K562 (cell line): ENCODE measurements around the gene SKP2. TPM values are rescaled to one million over a fixed set of nuclear protein-coding genes. Genes with fewer than 3 reads are reported as not detected.

Experiments
- ATAC-seq: fragments of 200-7000 bp; cut with Tn5 transposase; 3 replicates; pipeline ENCODE4 v1.9.1; 2020; ENCODE audit warnings: moderate library complexity
- BruUV-seq: library from RNA; stranded (reverse); fragments of 400-500 nt; replicated peaks from 2 replicates; lab custom pipeline; 2021; lab: Mats Ljungman, UMichigan
- CTCF ChIA-PET: fragments of 300-600 bp; formaldehyde crosslinking; extraction: SDS; loops from one replicate; lab custom pipeline; 2021; ENCODE audit warnings: low intra/inter-chr PET ratio; lab: Yijun Ruan, JAX
- POLR2A ChIA-PET: fragments of 300-600, 350-650 bp; sonication (Branson Sonifier 250); formaldehyde crosslinking; extraction: SDS; loops from one replicate; lab custom pipeline; 2021; ENCODE audit warnings: antibody characterized with exemption, inconsistent platforms; lab: Yijun Ruan, JAX
- DNase-seq, 4 experiments: peaks; one replicate each; pipeline versions ENCODE4 v3.0.0 to v3.0.0-alpha.2; 2011 to 2018; ENCODE audit warnings: low spot score in 3 of 4, mixed read lengths in 3 of 4; ENCODE audit errors: extremely low read depth in 1 of 4
- FAIRE-seq: peaks from 2 replicates; lab custom pipeline; 2011; peaks lifted over from hg19 to GRCh38; lab: Jason Lieb, UNC
- H2AFZ ChIP-seq: 2 replicates; pipeline ENCODE4 v1.6.0; 2011; ENCODE audit warnings: low read depth, low read length, control low read depth, inconsistent platforms
- H3K27ac ChIP-seq: fragments of 200-600 bp; 3 replicates; pipeline ENCODE4 v1.8.0; 2011; ENCODE audit warnings: low read depth, mild to moderate bottlenecking, control low read depth, inconsistent platforms, low read length, moderate library complexity, mixed read lengths; ENCODE audit errors: extremely low read depth
- H3K27me3 ChIP-seq, 2 experiments: fragments of 300-600 bp in 1 of 2; 2 replicates in 1 of 2; 3 replicates in 1 of 2; pipeline versions ENCODE4 v1.6.0 to v1.8.0; 2011; ENCODE audit warnings: inconsistent platforms in 2 of 2, low read length in 2 of 2, mild to moderate bottlenecking in 1 of 2, mixed read lengths in 1 of 2, moderate library complexity in 1 of 2; ENCODE audit not compliant: control insufficient read depth in 2 of 2, insufficient read depth in 2 of 2
- H3K36me3 ChIP-seq: fragments of 300-600 bp; 3 replicates; pipeline ENCODE4 v1.8.0; 2011; ENCODE audit warnings: mild to moderate bottlenecking, low read length, inconsistent platforms; ENCODE audit not compliant: control insufficient read depth, insufficient read depth
- H3K4me1 ChIP-seq, 2 experiments: fragments of 200-600 bp in 1 of 2; replicated peaks in 1 of 2; 2 replicates in 1 of 2; 3 replicates in 1 of 2; pipeline versions ENCODE4 v1.5.1 to v1.8.0; 2011; ENCODE audit warnings: inconsistent platforms in 2 of 2, low read length in 2 of 2, mild to moderate bottlenecking in 1 of 2, mixed read lengths in 1 of 2, moderate library complexity in 1 of 2; ENCODE audit not compliant: control insufficient read depth in 2 of 2, insufficient read depth in 2 of 2
- H3K4me2 ChIP-seq: 2 replicates; pipeline ENCODE4 v1.6.1; 2011; ENCODE audit warnings: low read length, control low read depth, inconsistent platforms, mixed read lengths; ENCODE audit not compliant: insufficient read depth
- H3K4me3 ChIP-seq: fragments of 200-600 bp; sonication (generic), shearing (Covaris generic); 2 replicates; pipeline ENCODE4 v1.5.1; 2016; ENCODE audit warnings: control low read depth, inconsistent platforms
- H3K79me2 ChIP-seq: fragments of 200-600 bp; 3 replicates; pipeline ENCODE4 v1.8.0; 2011; ENCODE audit warnings: low read length, inconsistent platforms; ENCODE audit not compliant: control insufficient read depth, insufficient read depth
- H3K9ac ChIP-seq, 2 experiments: 2 replicates each; pipeline versions ENCODE4 v1.6.0 to v1.6.1; 2011; ENCODE audit warnings: low read depth in 2 of 2, low read length in 2 of 2, control low read depth in 1 of 2, inconsistent platforms in 1 of 2, mild to moderate bottlenecking in 1 of 2, mixed read lengths in 1 of 2; ENCODE audit not compliant: insufficient read depth in 1 of 2
- H3K9me1 ChIP-seq: one replicate; pipeline ENCODE4 v1.6.0; 2011; ENCODE audit warnings: inconsistent platforms, mild to moderate bottlenecking, low read length, moderate library complexity; ENCODE audit not compliant: control insufficient read depth, insufficient read depth
- H3K9me3 ChIP-seq: replicated peaks from 2 replicates; pipeline ENCODE4 v1.5.1; 2011; ENCODE audit warnings: low read depth, low read length, inconsistent platforms; ENCODE audit not compliant: control insufficient read depth, insufficient read depth
- H4K20me1 ChIP-seq: replicated peaks from 2 replicates; pipeline ENCODE4 v1.6.1; 2011; ENCODE audit warnings: low read length, inconsistent platforms, mixed read lengths; ENCODE audit not compliant: control insufficient read depth, insufficient read depth
- EGR1 ChIP-seq: fragments of 450-650 bp; conservative IDR thresholded peaks from 2 replicates; pipeline ENCODE4 v1.6.1; 2017; ENCODE audit warnings: mild to moderate bottlenecking
- ETV5 ChIP-seq: sonication (generic); formaldehyde crosslinking; IDR thresholded peaks from 2 replicates; pipeline ENCODE4 v1.4.0; 2020; ENCODE audit warnings: low read depth, mild to moderate bottlenecking, missing genetic modification reagents
- ILK ChIP-seq: fragments of 450-650 bp; IDR thresholded peaks from 2 replicates; pipeline ENCODE4 v1.6.1; 2016; ENCODE audit warnings: missing genetic modification characterization, low read depth, mild to moderate bottlenecking, missing compliant biosample characterization, moderate library complexity, borderline replicate concordance
- MTA3 ChIP-seq: fragments of 450-650 bp; formaldehyde crosslinking; IDR thresholded peaks from 2 replicates; pipeline ENCODE4 v1.6.1; 2017; ENCODE audit warnings: mild to moderate bottlenecking, borderline replicate concordance
- NFXL1 ChIP-seq: fragments of 450-650 bp; formaldehyde crosslinking; IDR thresholded peaks from 2 replicates; pipeline ENCODE4 v1.4.0; 2021; ENCODE audit warnings: mild to moderate bottlenecking
- ZNF316 ChIP-seq: fragments of 450-650 bp; IDR thresholded peaks from 2 replicates; pipeline ENCODE4 v1.6.1; 2016
- ZNF780A ChIP-seq: fragments of 250-450 bp; sonication (Bioruptor Pico); IDR thresholded peaks from 2 replicates; pipeline ENCODE4 v1.5.0; 2021; ENCODE audit warnings: mild to moderate bottlenecking
- whole genome bisulfite sequencing: fragments of 100-300 bp; shearing (Covaris generic); methylation state at CpG from one replicate; pipeline ENCODE4 v1.1.6; 2016; ENCODE audit warnings: low coverage, mixed read lengths; ENCODE audit not compliant: insufficient coverage; ENCODE audit errors: missing lambda C conversion rate; 5-methylcytosine and 5-hydroxymethylcytosine counted together
- in situ Hi-C: fragments of 300-500 bp; cut with MboI; formaldehyde crosslinking; loops from 4 replicates; pipeline ENCODE4 v1.15.0; 2018; ENCODE audit warnings: inconsistent platforms, mixed read lengths
- intact Hi-C: fragments of 100-400 bp; cut with micrococcal nuclease; formaldehyde crosslinking; loops from 2 replicates; pipeline ENCODE4 v1.14.2; 2022
- polyA plus RNA-seq, 8 experiments: library from polyadenylated mRNA; depleted of rRNA in 4 of 8; stranded (reverse) in 5 of 8; unstranded in 3 of 8; fragments of >200 nt; fragmentation: Nextera tagmentation in 2 of 8; fragmentation: Illumina TruSeq in 1 of 8; extraction: Ambion mirVana in 2 of 8; extraction: Trizol in 1 of 8; gene quantifications; 2 replicates each; pipeline versions ENCODE4 v1.2.1 to v1.2.3, GENCODE V29; 2011 to 2014; ENCODE audit warnings: inconsistent platforms in 1 of 8, missing spikeins in 1 of 8
- total RNA-seq, 7 experiments: library from RNA; depleted of rRNA in 6 of 7; stranded (reverse); fragments of >200 nt in 6 of 7; fragmentation: Illumina TruSeq in 2 of 7; extraction: Trizol in 2 of 7; gene quantifications; 2 replicates each; pipeline versions ENCODE4 v1.2.1 to v1.2.3, GENCODE V29; 2011 to 2021; ENCODE audit warnings: low replicate concordance in 1 of 7
- TF ChIP-seq, protein P1 (sequence below): fragments of 450-650 bp; formaldehyde crosslinking; conservative IDR thresholded peaks from 2 replicates; pipeline ENCODE4 v1.4.0; 2022; ENCODE audit warnings: mild to moderate bottlenecking, missing genetic modification characterization

SKP2 gene
- total and polyA plus RNA-seq, 9 of the 15 experiments (the other 6 are each of a cell fraction or from before 2014, with no cell fraction given): 30.0 to 97.5 (median 80.8) TPM

- Histone ChIP-seq H4K20me1 (no peaks in the 10 kb centered on the region), H3K4me3 (no peak overlapping the region), H3K9me1 (no peaks in the 10 kb centered on the region), H3K27me3 (no peaks in the 10 kb centered on the region), H3K79me2 (no peaks in the 10 kb centered on the region), H3K4me2 (no peak overlapping the region), H3K9ac (no peak overlapping the region), H2AFZ (no peak overlapping the region), H3K27ac (no peak overlapping the region), H3K4me1 (no peaks in the 10 kb centered on the region), H3K9me3 (no peaks in the 10 kb centered on the region), H3K36me3 (peaks cover 96% of the 10 kb centered on the region)
- POLR2A ChIA-PET: interaction anchor here (0.6 kb wide), 1 partner anchor 107 kb away, joined by 5 read pairs; no protein-coding TSS in a partner anchor
- in situ Hi-C loops (no loop called here), intact Hi-C loops (loop anchor here (10.0 kb wide), 2 partner anchors 209 to 221 kb away; no protein-coding TSS in a partner anchor)
- FAIRE-seq (no peak), ATAC-seq (no peak), DNase-seq (no peak)
- CTCF ChIA-PET: interaction anchor here (0.6 kb wide), 1 partner anchor 334 kb away, joined by 3 read pairs; no protein-coding TSS in a partner anchor
- BruUV-seq: no TSS peak
- TF ChIP-seq ILK (tag) (no peak), ZNF780A (no peak), NFXL1 (CRISPR knock-in tag) (no peak), ZNF316 (no peak), MTA3 (no peak), EGR1 (no peak), ETV5 (CRISPR knock-in tag) (no peak)
- TF ChIP-seq, protein P1, sequence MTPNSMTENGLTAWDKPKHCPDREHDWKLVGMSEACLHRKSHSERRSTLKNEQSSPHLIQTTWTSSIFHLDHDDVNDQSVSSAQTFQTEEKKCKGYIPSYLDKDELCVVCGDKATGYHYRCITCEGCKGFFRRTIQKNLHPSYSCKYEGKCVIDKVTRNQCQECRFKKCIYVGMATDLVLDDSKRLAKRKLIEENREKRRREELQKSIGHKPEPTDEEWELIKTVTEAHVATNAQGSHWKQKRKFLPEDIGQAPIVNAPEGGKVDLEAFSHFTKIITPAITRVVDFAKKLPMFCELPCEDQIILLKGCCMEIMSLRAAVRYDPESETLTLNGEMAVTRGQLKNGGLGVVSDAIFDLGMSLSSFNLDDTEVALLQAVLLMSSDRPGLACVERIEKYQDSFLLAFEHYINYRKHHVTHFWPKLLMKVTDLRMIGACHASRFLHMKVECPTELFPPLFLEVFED: no peak
- 60% methylated on average over 2 of the region's 2 CpGs for WGBS
Measured at GRCh38 chr5:36173426-36173825, 21.5 kb downstream of the SKP2 start.
